Neural progenitor cell (in vitro differentiated cells): Measurements from ENCODE around the gene GP1BA. TPM values are rescaled to one million over a fixed set of nuclear protein-coding genes. Genes with fewer than 3 reads are reported as not detected.
A peak's percentile ranks its signal among the peaks of the same experiment; 100 is the strongest.
"Not testable (repeated sequence)": the region's sequence is repeated elsewhere in the genome, so short reads cannot be mapped to it uniquely, and the experiment has no call there.

Experiments used
- DNase-seq: peaks from one replicate; pipeline ENCODE4 v3.0.0-alpha.2; 2016; ENCODE audit warnings: low spot score
- H2AFZ ChIP-seq: fragments of 200-600 bp; sonication (generic); replicated peaks from 2 replicates; pipeline ENCODE4 v1.6.1; 2016; ENCODE audit warnings: antibody characterized with exemption
- H3F3A ChIP-seq: fragments of 200-600 bp; sonication (generic); 2 replicates; pipeline ENCODE4 v1.6.1; 2016; ENCODE audit warnings: antibody characterized with exemption, low read depth
- H3K27ac ChIP-seq: fragments of 200-600 bp; sonication (generic); 2 replicates; pipeline ENCODE4 v1.5.1; 2016; ENCODE audit warnings: mild to moderate bottlenecking
- H3K27me3 ChIP-seq: fragments of 200-600 bp; sonication (generic); 2 replicates; pipeline ENCODE4 v1.6.1; 2016; ENCODE audit warnings: mild to moderate bottlenecking, moderate library complexity
- H3K36me3 ChIP-seq: fragments of 200-600 bp; sonication (generic); 2 replicates; pipeline ENCODE4 v1.5.1; 2016
- H3K4me1 ChIP-seq: fragments of 200-600 bp; sonication (generic); 2 replicates; pipeline ENCODE4 v1.6.1; 2016; ENCODE audit warnings: mixed run types
- H3K4me2 ChIP-seq: fragments of 200-600 bp; sonication (generic); 2 replicates; pipeline ENCODE4 v1.6.1; 2016
- H3K4me3 ChIP-seq: fragments of 200-600 bp; sonication (generic); 2 replicates; pipeline ENCODE4 v1.5.1; 2016
- H3K79me2 ChIP-seq: fragments of 200-600 bp; sonication (generic); 2 replicates; pipeline ENCODE4 v1.6.1; 2016; ENCODE audit warnings: low read depth
- H3K9ac ChIP-seq: fragments of 200-600 bp; sonication (generic); 2 replicates; pipeline ENCODE4 v1.6.1; 2016
- H3K9me3 ChIP-seq: fragments of 200-600 bp; sonication (generic); 2 replicates; pipeline ENCODE4 v1.5.1; 2016; ENCODE audit warnings: low read depth
- H4K20me1 ChIP-seq: fragments of 200-600 bp; sonication (generic); 2 replicates; pipeline ENCODE4 v1.6.1; 2016; ENCODE audit warnings: low read depth
- H3K27ac Mint-ChIP-seq: 3 replicates; pipeline ENCODE4 v1.8.0; 2021; ENCODE audit warnings: mixed read lengths
- H3K27me3 Mint-ChIP-seq: 2 replicates; pipeline ENCODE4 v1.8.0; 2022; ENCODE audit warnings: low read depth, mild to moderate bottlenecking, inconsistent platforms, moderate library complexity, mixed read lengths; ENCODE audit not compliant: insufficient read depth
- H3K36me3 Mint-ChIP-seq: 3 replicates; pipeline ENCODE4 v1.8.0; 2021; ENCODE audit warnings: mixed read lengths
- H3K4me1 Mint-ChIP-seq: 3 replicates; pipeline ENCODE4 v1.8.0; 2021; ENCODE audit warnings: mixed read lengths
- H3K4me3 Mint-ChIP-seq: 3 replicates; pipeline ENCODE4 v1.8.0; 2021; ENCODE audit warnings: mild to moderate bottlenecking, moderate library complexity, mixed read lengths
- H3K9me3 Mint-ChIP-seq: 3 replicates; pipeline ENCODE4 v1.8.0; 2020; ENCODE audit warnings: mixed read lengths
- EZH2 ChIP-seq: fragments of 200-600 bp; sonication (generic); IDR thresholded peaks from 2 replicates; pipeline ENCODE4 v1.6.1; 2017; ENCODE audit warnings: antibody characterized with exemption, mild to moderate bottlenecking, moderate library complexity
- EZH2phosphoT487 ChIP-seq: fragments of 200-600 bp; sonication (generic); IDR thresholded peaks from 2 replicates; pipeline ENCODE4 v1.6.1; 2017; ENCODE audit warnings: antibody characterized with exemption
- total RNA-seq: library from RNA; depleted of rRNA; stranded (reverse); fragments of >200 nt; gene quantifications from 2 replicates; pipeline ENCODE4 v1.2.3, GENCODE V29; 2015; ENCODE audit warnings: low replicate concordance
- TF ChIP-seq, protein P1 (sequence below): fragments of 200-600 bp; sonication (generic); IDR thresholded peaks from 2 replicates; pipeline ENCODE4 v1.5.1; 2017; ENCODE audit warnings: antibody characterized with exemption, mild to moderate bottlenecking

Gene GP1BA
- total RNA-seq, 1 donor from 2014 or later: not detected

- H3K9me3 Mint-ChIP-seq: no peaks in the 10 kb centered on the region
- Histone ChIP-seq H3K27me3 (peaks cover 41% of the 10 kb centered on the region), H3K36me3 (no peaks in the 10 kb centered on the region), H3K4me1 (no peaks in the 10 kb centered on the region), H3K4me2 (no peak overlapping the region), H3K9me3 (no peaks in the 10 kb centered on the region), H3K9ac (no peak overlapping the region), H4K20me1 (no peaks in the 10 kb centered on the region), H3K79me2 (no peaks in the 10 kb centered on the region), H2AFZ (no peak overlapping the region), H3K4me3 (no peak overlapping the region), H3K27ac (no peak overlapping the region), H3F3A (peaks cover 10% of the 10 kb centered on the region)
- DNase-seq: no peak
- H3K4me1 Mint-ChIP-seq: peaks cover 10% of the 10 kb centered on the region
- peak overlapping the region; percentile 60 for H3K4me3 Mint-ChIP-seq
- peak overlapping the region; percentile 19 for H3K27ac Mint-ChIP-seq
- peaks cover 15% of the 10 kb centered on the region for H3K27me3 Mint-ChIP-seq
- TF ChIP-seq, protein P1, sequence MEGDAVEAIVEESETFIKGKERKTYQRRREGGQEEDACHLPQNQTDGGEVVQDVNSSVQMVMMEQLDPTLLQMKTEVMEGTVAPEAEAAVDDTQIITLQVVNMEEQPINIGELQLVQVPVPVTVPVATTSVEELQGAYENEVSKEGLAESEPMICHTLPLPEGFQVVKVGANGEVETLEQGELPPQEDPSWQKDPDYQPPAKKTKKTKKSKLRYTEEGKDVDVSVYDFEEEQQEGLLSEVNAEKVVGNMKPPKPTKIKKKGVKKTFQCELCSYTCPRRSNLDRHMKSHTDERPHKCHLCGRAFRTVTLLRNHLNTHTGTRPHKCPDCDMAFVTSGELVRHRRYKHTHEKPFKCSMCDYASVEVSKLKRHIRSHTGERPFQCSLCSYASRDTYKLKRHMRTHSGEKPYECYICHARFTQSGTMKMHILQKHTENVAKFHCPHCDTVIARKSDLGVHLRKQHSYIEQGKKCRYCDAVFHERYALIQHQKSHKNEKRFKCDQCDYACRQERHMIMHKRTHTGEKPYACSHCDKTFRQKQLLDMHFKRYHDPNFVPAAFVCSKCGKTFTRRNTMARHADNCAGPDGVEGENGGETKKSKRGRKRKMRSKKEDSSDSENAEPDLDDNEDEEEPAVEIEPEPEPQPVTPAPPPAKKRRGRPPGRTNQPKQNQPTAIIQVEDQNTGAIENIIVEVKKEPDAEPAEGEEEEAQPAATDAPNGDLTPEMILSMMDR: no peak
- no peak for TF ChIP-seq EZH2
- no peak for TF ChIP-seq EZH2phosphoT487
- H3K36me3 Mint-ChIP-seq: peaks cover 6% of the 10 kb centered on the region
Observed at GRCh38 chr17:4902540-4902939, 29.5 kb upstream of the GP1BA start.

- Mint-ChIP-seq H3K27me3 (peaks cover 13% of the 10 kb centered on the region), H3K4me3 (peak within 1 kb of the TSS; percentile 60), H3K4me1 (peaks cover 10% of the 10 kb centered on the region), H3K36me3 (peaks cover 6% of the 10 kb centered on the region), H3K27ac (peak within 1 kb of the TSS; percentile 19), H3K9me3 (no peaks in the 10 kb centered on the region)
- no peak within 1 kb of the TSS for H2AFZ ChIP-seq
- H3K9me3 ChIP-seq: no peaks in the 10 kb centered on the region
- no peak within 1 kb of the TSS for H3K4me3 ChIP-seq
- TF ChIP-seq, protein P1: peak; percentile 75
- TF ChIP-seq EZH2: no peak
- no peak within 1 kb of the TSS for H3K4me2 ChIP-seq
- no peak within 1 kb of the TSS for H3K9ac ChIP-seq
- H3K4me1 ChIP-seq: peaks cover 2% of the 10 kb centered on the region
- no peaks in the 10 kb centered on the region for H3K36me3 ChIP-seq
- no peak within 1 kb of the TSS for H3K27ac ChIP-seq
- peaks cover 10% of the 10 kb centered on the region for H3F3A ChIP-seq
- peaks cover 41% of the 10 kb centered on the region for H3K27me3 ChIP-seq
- DNase-seq: peak; percentile 87
- H4K20me1 ChIP-seq: no peaks in the 10 kb centered on the region
- H3K79me2 ChIP-seq: no peaks in the 10 kb centered on the region
Observed at GRCh38 chr17:4903051-4903818, 28.8 kb upstream of the GP1BA start, which contains the start of gene CHRNE. Gene CHRNE, minus strand, starts transcription at chr17:4903098. Its CDS starts 35 bp downstream, at chr17:4903063.

GRCh38 chr17:4906642-4907041 is 25.4 kb upstream of the GP1BA start:
- not testable (repeated sequence) for H3K4me3 ChIP-seq, H3K4me1 ChIP-seq, DNase-seq, H3K27ac ChIP-seq, H3K36me3 Mint-ChIP-seq, H4K20me1 ChIP-seq, H3K27me3 Mint-ChIP-seq, H3K4me2 ChIP-seq, H3K9me3 Mint-ChIP-seq, H3K9me3 ChIP-seq, H2AFZ ChIP-seq, H3K9ac ChIP-seq, H3K36me3 ChIP-seq, H3K79me2 ChIP-seq
- peaks cover 20% of the 10 kb centered on the region for H3K27me3 ChIP-seq
- H3F3A ChIP-seq: peaks cover 15% of the 10 kb centered on the region
- peak overlapping the region; percentile 6 for H3K27ac Mint-ChIP-seq
- H3K4me1 Mint-ChIP-seq: peaks cover 17% of the 10 kb centered on the region
- peak overlapping the region; percentile 14 for H3K4me3 Mint-ChIP-seq

DNA sequence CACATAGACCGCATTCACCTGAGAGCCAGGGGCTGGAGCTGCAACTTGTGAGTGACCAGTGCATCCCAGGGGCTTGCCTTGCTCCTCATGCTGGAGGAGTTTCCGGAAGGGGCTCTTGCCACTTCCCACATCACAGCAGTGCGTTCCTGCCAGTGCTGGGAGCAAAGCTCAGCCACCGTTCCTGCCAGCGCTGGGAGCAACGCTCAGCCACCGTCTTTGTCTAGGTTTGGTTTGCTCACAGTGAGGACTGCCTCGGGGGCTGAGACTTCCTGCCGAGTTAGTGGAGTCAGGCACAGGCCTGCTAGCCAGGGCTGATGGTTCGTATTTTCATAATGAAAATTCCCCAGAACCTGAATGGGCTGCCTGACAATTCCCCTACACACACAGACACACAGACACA is 23.8 kb upstream of the GP1BA start:
- Histone ChIP-seq H3F3A (peaks cover 15% of the 10 kb centered on the region), H3K9me3 (no peaks in the 10 kb centered on the region), H4K20me1 (no peaks in the 10 kb centered on the region), H3K27me3 (peaks cover 20% of the 10 kb centered on the region), H2AFZ (peak overlapping the region; percentile 66), H3K4me1 (peaks cover 6% of the 10 kb centered on the region), H3K27ac (no peak overlapping the region), H3K4me2 (no peak overlapping the region), H3K79me2 (no peaks in the 10 kb centered on the region), H3K4me3 (no peak overlapping the region), H3K9ac (no peak overlapping the region), H3K36me3 (no peaks in the 10 kb centered on the region)
- peak; percentile 46 for DNase-seq
- Mint-ChIP-seq H3K36me3 (no peaks in the 10 kb centered on the region), H3K27me3 (peaks cover 7% of the 10 kb centered on the region), H3K4me1 (peaks cover 16% of the 10 kb centered on the region), H3K4me3 (no peak overlapping the region), H3K27ac (no peak overlapping the region), H3K9me3 (no peaks in the 10 kb centered on the region)
- TF ChIP-seq EZH2phosphoT487 (no peak), EZH2 (no peak)
- TF ChIP-seq, protein P1: no peak
